K562 (cell line): ENCODE data around the gene POLR3GL. TPM values are rescaled to one million over a fixed set of nuclear protein-coding genes. Genes with fewer than 3 reads are reported as not detected.
A peak's percentile ranks its signal among the peaks of the same experiment; 100 is the strongest.

Experiments used
- CHD1 ChIP-seq: fragments of 200-600 bp; sonication (generic); IDR thresholded peaks from one replicate; pipeline ENCODE4 v1.6.1; 2012; ENCODE audit warnings: mild to moderate bottlenecking, moderate library complexity, low read length, inconsistent platforms
- EWSR1 ChIP-seq: fragments of 450-650 bp; IDR thresholded peaks from 2 replicates; pipeline ENCODE4 v1.6.1; 2018; ENCODE audit warnings: borderline replicate concordance, mild to moderate bottlenecking, low read depth, moderate library complexity; ENCODE audit not compliant: partially characterized antibody
- POLR3G ChIP-seq: IDR thresholded peaks from 2 replicates; pipeline ENCODE4 v1.6.1; 2011; ENCODE audit not compliant: insufficient read length, insufficient replicate concordance; ENCODE audit errors: extremely low read depth
- RBFOX2 ChIP-seq: fragments of 200-400 bp; formaldehyde crosslinking; IDR thresholded peaks from 2 replicates; pipeline ENCODE4 v1.6.1; 2017; ENCODE audit warnings: low read depth, mild to moderate bottlenecking, low read length, moderate library complexity
- RFX5 ChIP-seq: IDR thresholded peaks from 2 replicates; pipeline ENCODE4 v1.6.1; 2011; ENCODE audit warnings: low read depth, mild to moderate bottlenecking, improper control_type of control experiment, low read length
- SLC30A9 ChIP-seq: fragments of 250-450 bp; sonication (Bioruptor Pico); IDR thresholded peaks from 2 replicates; pipeline ENCODE4 v1.8.0; 2022; ENCODE audit warnings: mild to moderate bottlenecking, moderate library complexity
- SREBF1 ChIP-seq: fragments of 150-350 bp; IDR thresholded peaks from 2 replicates; pipeline ENCODE4 v1.6.1; 2014; ENCODE audit warnings: antibody characterized with exemption, low read depth, low read length, borderline replicate concordance
- TAF1 ChIP-seq: IDR thresholded peaks from 2 replicates; pipeline ENCODE4 v1.6.1; 2011; ENCODE audit warnings: mild to moderate bottlenecking, low read length, moderate library complexity; ENCODE audit not compliant: insufficient read depth, control insufficient read depth, severe bottlenecking; ENCODE audit errors: extremely low read depth
- TAF9B ChIP-seq: fragments of 450-650 bp; IDR thresholded peaks from 2 replicates; pipeline ENCODE4 v1.6.1; 2018; ENCODE audit warnings: mild to moderate bottlenecking; ENCODE audit not compliant: partially characterized antibody
- TBP ChIP-seq: optimal IDR thresholded peaks from 2 replicates; pipeline ENCODE3; 2011; ENCODE audit warnings: low read depth, low read length, improper control_type of control experiment
- TRIM24 ChIP-seq, 2 experiments: fragments of 450-650 bp; IDR thresholded peaks; 2 replicates each; pipeline ENCODE4 v1.6.1; 2016
- TRIM28 ChIP-seq: fragments of 450-650 bp; IDR thresholded peaks from 2 replicates; pipeline ENCODE4 v1.6.1; 2017
- UBTF ChIP-seq, 2 experiments: IDR thresholded peaks; 2 replicates each; pipeline ENCODE4 v1.6.1; 2012; ENCODE audit warnings: improper control_type of control experiment in 2 of 2, low read depth in 2 of 2, low read length in 2 of 2, borderline replicate concordance in 1 of 2
- ZBTB7A ChIP-seq: IDR thresholded peaks from 2 replicates; pipeline ENCODE4 v1.6.1; 2011; ENCODE audit warnings: low read depth, mild to moderate bottlenecking, low read length, moderate library complexity, borderline replicate concordance; ENCODE audit not compliant: control insufficient read depth
- ZC3H11A ChIP-seq: IDR thresholded peaks from 2 replicates; pipeline ENCODE4 v1.6.1; 2012; ENCODE audit warnings: low read depth, low read length, improper control_type of control experiment
- ZNF277 ChIP-seq: fragments of 250-450 bp; sonication (Bioruptor Pico); IDR thresholded peaks from 2 replicates; pipeline ENCODE4 v1.8.0; 2022; ENCODE audit warnings: inconsistent platforms, mild to moderate bottlenecking, moderate library complexity, borderline replicate concordance
- ZZZ3 ChIP-seq: fragments of 450-650 bp; IDR thresholded peaks from 2 replicates; pipeline ENCODE4 v1.6.1; 2016; ENCODE audit warnings: antibody characterized with exemption, mild to moderate bottlenecking, moderate library complexity
- polyA plus RNA-seq, 8 experiments: library from polyadenylated mRNA; depleted of rRNA in 4 of 8; stranded (reverse) in 5 of 8; unstranded in 3 of 8; fragments of >200 nt; fragmentation: Nextera tagmentation in 2 of 8; fragmentation: Illumina TruSeq in 1 of 8; extraction: Ambion mirVana in 2 of 8; extraction: Trizol in 1 of 8; gene quantifications; 2 replicates each; pipeline versions ENCODE4 v1.2.1 to v1.2.3, GENCODE V29; 2011 to 2014; ENCODE audit warnings: inconsistent platforms in 1 of 8, missing spikeins in 1 of 8
- total RNA-seq, 7 experiments: library from RNA; depleted of rRNA in 6 of 7; stranded (reverse); fragments of >200 nt in 6 of 7; fragmentation: Illumina TruSeq in 2 of 7; extraction: Trizol in 2 of 7; gene quantifications; 2 replicates each; pipeline versions ENCODE4 v1.2.1 to v1.2.3, GENCODE V29; 2011 to 2021; ENCODE audit warnings: low replicate concordance in 1 of 7
- TF ChIP-seq, protein P1 (sequence below): fragments of 250-450 bp; sonication (Bioruptor Pico); IDR thresholded peaks from 2 replicates; pipeline ENCODE4 v1.8.0; 2021; ENCODE audit warnings: borderline replicate concordance, mild to moderate bottlenecking, moderate library complexity; ENCODE audit not compliant: poor library complexity, severe bottlenecking
- TF ChIP-seq, protein P2 (sequence below), 2 experiments: fragments of 450-650 bp; IDR thresholded peaks; 2 replicates each; pipeline ENCODE4 v1.6.1; 2016
- TF ChIP-seq, protein P3 (sequence below): fragments of 250-450 bp; sonication (Bioruptor Pico); IDR thresholded peaks from 2 replicates; pipeline ENCODE4 v1.8.0; 2021; ENCODE audit warnings: moderate library complexity, mild to moderate bottlenecking, inconsistent platforms

The POLR3GL gene
- total and polyA plus RNA-seq, 9 of the 15 experiments (the other 6 are each of a cell fraction or from before 2014, with no cell fraction given): 14.6 to 48.4 (median 38.2) TPM

DNA sequence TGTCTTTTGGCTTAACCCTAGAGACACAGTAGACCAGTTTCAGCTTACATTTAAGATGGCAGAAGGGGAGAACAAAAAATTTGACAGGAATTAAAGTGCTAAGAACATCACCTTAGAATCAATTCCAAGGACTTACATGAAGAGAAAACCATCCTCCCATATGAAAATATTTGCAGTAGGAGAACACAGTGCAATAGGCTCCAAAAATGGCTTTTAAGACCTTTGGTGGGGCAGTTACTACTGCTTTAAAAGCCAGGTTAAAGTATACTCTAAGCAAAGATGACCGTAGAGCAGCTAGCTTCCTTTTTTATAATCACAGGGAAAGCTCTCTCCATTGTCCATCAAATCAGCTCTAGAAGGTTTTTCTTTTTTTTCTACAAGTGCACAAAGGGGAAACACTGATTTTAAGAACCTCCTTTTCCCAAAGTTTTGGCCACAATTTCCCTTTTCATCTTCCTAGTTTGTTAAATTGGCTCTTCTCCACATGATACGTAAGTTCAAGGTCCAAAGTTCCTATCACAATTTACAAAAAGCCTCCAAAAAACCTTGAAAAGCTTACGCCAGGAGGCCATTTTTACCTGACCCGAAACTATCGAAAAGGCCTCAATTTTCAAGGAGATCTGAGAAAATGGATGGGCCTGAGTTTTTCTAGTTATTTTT lies 28.6 kb downstream of the POLR3GL start (continued):
- TF ChIP-seq UBTF (IDR thresholded peaks at IDR 0.05; ENCODE audit: borderline replicate concordance in 1 of 2, low read depth in 2 of 2, low read length in 2 of 2): 0 out of 4 replicates have a peak, but pooled peaks of 1 of the 2 experiments have one; percentile 52
- TF ChIP-seq SLC30A9 (CRISPR knock-in tag): no peak
- no peak for TF ChIP-seq TBP
- TF ChIP-seq, protein P1, sequence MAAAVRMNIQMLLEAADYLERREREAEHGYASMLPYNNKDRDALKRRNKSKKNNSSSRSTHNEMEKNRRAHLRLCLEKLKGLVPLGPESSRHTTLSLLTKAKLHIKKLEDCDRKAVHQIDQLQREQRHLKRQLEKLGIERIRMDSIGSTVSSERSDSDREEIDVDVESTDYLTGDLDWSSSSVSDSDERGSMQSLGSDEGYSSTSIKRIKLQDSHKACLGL: no peak
- no peak for TF ChIP-seq RFX5
- TF ChIP-seq ZZZ3: no peak
- TF ChIP-seq EWSR1: no peak
- TF ChIP-seq TRIM28: no peak
- TF ChIP-seq, protein P2, sequence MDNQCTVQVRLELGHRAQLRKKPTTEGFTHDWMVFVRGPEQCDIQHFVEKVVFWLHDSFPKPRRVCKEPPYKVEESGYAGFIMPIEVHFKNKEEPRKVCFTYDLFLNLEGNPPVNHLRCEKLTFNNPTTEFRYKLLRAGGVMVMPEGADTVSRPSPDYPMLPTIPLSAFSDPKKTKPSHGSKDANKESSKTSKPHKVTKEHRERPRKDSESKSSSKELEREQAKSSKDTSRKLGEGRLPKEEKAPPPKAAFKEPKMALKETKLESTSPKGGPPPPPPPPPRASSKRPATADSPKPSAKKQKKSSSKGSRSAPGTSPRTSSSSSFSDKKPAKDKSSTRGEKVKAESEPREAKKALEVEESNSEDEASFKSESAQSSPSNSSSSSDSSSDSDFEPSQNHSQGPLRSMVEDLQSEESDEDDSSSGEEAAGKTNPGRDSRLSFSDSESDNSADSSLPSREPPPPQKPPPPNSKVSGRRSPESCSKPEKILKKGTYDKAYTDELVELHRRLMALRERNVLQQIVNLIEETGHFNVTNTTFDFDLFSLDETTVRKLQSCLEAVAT (IDR thresholded peaks at IDR 0.05): peak in 1 of 2 experiments; percentile 4; a peak in 2 of 4 replicates
- peak; percentile 74 for TF ChIP-seq RBFOX2
- no peak for TF ChIP-seq ZC3H11A
- TF ChIP-seq ZNF277 (CRISPR knock-in tag): no peak
- TF ChIP-seq, protein P3, sequence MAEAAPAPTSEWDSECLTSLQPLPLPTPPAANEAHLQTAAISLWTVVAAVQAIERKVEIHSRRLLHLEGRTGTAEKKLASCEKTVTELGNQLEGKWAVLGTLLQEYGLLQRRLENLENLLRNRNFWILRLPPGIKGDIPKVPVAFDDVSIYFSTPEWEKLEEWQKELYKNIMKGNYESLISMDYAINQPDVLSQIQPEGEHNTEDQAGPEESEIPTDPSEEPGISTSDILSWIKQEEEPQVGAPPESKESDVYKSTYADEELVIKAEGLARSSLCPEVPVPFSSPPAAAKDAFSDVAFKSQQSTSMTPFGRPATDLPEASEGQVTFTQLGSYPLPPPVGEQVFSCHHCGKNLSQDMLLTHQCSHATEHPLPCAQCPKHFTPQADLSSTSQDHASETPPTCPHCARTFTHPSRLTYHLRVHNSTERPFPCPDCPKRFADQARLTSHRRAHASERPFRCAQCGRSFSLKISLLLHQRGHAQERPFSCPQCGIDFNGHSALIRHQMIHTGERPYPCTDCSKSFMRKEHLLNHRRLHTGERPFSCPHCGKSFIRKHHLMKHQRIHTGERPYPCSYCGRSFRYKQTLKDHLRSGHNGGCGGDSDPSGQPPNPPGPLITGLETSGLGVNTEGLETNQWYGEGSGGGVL (CRISPR knock-in tag): no peak
- no peak for TF ChIP-seq ZBTB7A
- no peak for TF ChIP-seq TRIM24 (IDR thresholded peaks at IDR 0.05)
- TF ChIP-seq SREBF1: no peak
- TF ChIP-seq TAF9B: no peak
- TF ChIP-seq POLR3G: no peak
- no peak for TF ChIP-seq TAF1
- TF ChIP-seq CHD1: peak; percentile 6
